ENCODE data around the gene SPTBN1. TPM values are rescaled to one million over a fixed set of nuclear protein-coding genes. Genes with fewer than 3 reads are reported as not detected.

The SPTBN1 gene
- total RNA-seq, 1 experiment from 2014 or later = 202 TPM

DNA sequence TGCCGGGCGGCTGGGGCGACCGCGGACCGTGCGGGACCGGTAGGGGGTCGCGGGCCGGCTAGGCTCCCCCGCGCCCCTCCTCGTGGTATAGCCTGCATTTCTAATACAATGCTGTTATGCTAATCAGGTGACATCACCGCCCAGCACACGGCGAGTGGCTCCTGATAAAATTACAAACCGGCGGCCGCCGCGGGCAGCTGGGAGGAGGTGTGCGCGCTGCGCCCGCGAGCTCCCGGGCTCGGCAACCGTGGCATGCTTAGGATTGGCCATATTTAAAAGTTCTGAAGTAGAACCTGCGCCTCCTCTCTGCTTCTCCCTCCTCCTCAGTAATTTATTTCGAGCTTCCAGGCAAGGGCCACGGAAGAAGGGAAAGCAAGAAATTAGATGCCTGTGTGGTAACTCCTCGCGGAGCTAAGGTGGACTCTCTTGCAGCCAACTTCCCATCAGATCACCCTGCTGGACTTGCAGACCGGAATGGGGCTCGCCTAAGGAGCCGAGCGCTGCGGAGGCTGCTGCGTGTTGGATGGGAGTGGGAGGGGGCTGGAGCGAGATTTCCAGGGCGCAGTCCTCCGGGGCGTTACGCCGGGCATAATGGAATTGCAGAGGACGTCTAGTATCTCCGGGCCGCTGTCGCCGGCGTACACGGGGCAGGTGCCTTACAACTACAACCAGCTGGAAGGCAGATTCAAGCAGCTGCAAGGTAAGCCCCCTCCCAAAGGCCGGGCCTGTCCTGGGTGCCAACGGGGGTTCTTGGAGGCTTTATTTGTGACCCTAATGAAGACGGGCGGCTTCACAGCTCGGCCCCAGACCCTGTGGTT, 102.3 kb downstream of the SPTBN1 start:
- Histone ChIP-seq H2AFZ (ENCODE audit: low read length) (peak overlapping the region; percentile 81), H3K4me2 (ENCODE audit: low read length) (peak overlapping the region; percentile 90), H3K9me2 (replicated peaks; ENCODE audit: low read length) (no peaks in the 10 kb centered on the region), H3K9me3 (ENCODE audit: low read length) (no peaks in the 10 kb centered on the region), H3K9ac (ENCODE audit: low read length) (peak overlapping the region; percentile 93), H3F3A (ENCODE audit: low read length, unreplicated experiment) (no peaks in the 10 kb centered on the region), H3K27me3 (ENCODE audit: low read length) (no peaks in the 10 kb centered on the region), H3K4me1 (ENCODE audit: insufficient read depth, low read length) (peaks cover 37% of the 10 kb centered on the region), H3K4me3 (ENCODE audit: low read length) (peak overlapping the region; percentile 78), H3K79me2 (ENCODE audit: low read length) (peaks cover 67% of the 10 kb centered on the region), H3K27ac (ENCODE audit: low read length) (peak overlapping the region; percentile 96), H4K20me1 (ENCODE audit: low read length) (peaks cover 15% of the 10 kb centered on the region; the same call in 1 of the 2 replicates), H3K36me3 (ENCODE audit: low read depth, low read length) (no peaks in the 10 kb centered on the region)
- DNase-seq = peak; percentile 74
- POLR2A ChIA-PET (ENCODE audit: unreplicated experiment) = interaction anchor here (0.7 to 1.0 kb wide), 5 partner anchors 12 to 94 kb away, joined by 3 to 5 read pairs (median 4); no protein-coding TSS in a partner anchor
- CTCF ChIA-PET = interaction anchor here (0.5 kb wide), 1 partner anchor 55 kb away, joined by 3 read pairs; no protein-coding TSS in a partner anchor
- TSS peak; percentile 49 for BruUV-seq (replicated peaks)
- TF ChIP-seq EZH2phosphoT487 (IDR thresholded peaks at IDR 0.05; ENCODE audit: borderline replicate concordance, low read length) (no peak), EZH2 (IDR thresholded peaks at IDR 0.05; ENCODE audit: low read length, unreplicated experiment) (no peak)
- TF ChIP-seq, protein P1, sequence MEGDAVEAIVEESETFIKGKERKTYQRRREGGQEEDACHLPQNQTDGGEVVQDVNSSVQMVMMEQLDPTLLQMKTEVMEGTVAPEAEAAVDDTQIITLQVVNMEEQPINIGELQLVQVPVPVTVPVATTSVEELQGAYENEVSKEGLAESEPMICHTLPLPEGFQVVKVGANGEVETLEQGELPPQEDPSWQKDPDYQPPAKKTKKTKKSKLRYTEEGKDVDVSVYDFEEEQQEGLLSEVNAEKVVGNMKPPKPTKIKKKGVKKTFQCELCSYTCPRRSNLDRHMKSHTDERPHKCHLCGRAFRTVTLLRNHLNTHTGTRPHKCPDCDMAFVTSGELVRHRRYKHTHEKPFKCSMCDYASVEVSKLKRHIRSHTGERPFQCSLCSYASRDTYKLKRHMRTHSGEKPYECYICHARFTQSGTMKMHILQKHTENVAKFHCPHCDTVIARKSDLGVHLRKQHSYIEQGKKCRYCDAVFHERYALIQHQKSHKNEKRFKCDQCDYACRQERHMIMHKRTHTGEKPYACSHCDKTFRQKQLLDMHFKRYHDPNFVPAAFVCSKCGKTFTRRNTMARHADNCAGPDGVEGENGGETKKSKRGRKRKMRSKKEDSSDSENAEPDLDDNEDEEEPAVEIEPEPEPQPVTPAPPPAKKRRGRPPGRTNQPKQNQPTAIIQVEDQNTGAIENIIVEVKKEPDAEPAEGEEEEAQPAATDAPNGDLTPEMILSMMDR (conservative IDR thresholded peaks at IDR 0.05; ENCODE audit: low read depth, low read length) = no peak
- intact Hi-C loops (cut with micrococcal nuclease) = loop anchor here (1.0 to 2.0 kb wide), 4 partner anchors 13 to 56 kb away; no protein-coding TSS in a partner anchor
- peak; percentile 61 for ATAC-seq

DNA sequence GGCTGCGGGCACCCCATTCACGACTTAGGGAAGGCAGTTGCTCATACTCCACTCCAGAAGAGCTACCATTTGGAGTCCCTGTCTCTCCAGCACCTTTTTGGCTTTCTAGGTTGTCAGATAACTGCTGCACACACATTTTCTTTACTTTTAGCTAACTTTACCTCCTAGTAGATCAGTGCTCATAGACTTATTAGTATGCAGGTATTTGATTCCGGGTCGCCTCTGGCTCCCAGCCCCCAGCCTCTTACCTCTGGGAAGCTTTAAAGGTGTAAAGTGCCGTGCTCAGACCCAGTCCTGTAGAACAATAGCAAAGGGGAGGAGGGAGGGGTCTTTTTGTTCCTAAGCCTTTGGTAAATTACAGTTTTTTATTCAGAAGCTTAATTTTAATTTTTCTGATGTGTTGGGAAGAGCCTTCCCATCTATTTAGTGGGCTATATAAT, 102.9 kb downstream of the SPTBN1 start:
- no TSS peak for BruUV-seq (replicated peaks)

More for the DNA sequence above, 102.9 kb downstream of the SPTBN1 start:
- Histone ChIP-seq H3K9me3 (ENCODE audit: low read length) (no peaks in the 10 kb centered on the region), H3K79me2 (ENCODE audit: low read length) (peaks cover 74% of the 10 kb centered on the region), H3K36me3 (ENCODE audit: low read depth, low read length) (no peaks in the 10 kb centered on the region), H3K4me2 (ENCODE audit: low read length) (peak overlapping the region; percentile 90), H4K20me1 (ENCODE audit: low read length) (peaks cover 15% of the 10 kb centered on the region; the same call in 1 of the 2 replicates), H3F3A (ENCODE audit: low read length, unreplicated experiment) (no peaks in the 10 kb centered on the region), H3K4me1 (ENCODE audit: insufficient read depth, low read length) (peaks cover 37% of the 10 kb centered on the region), H3K27me3 (ENCODE audit: low read length) (no peaks in the 10 kb centered on the region), H3K27ac (ENCODE audit: low read length) (peak overlapping the region; percentile 96), H3K4me3 (ENCODE audit: low read length) (peak overlapping the region; percentile 78), H3K9me2 (replicated peaks; ENCODE audit: low read length) (no peaks in the 10 kb centered on the region), H2AFZ (ENCODE audit: low read length) (no peak overlapping the region), H3K9ac (ENCODE audit: low read length) (peak overlapping the region; percentile 93)
- DNase-seq = no peak
- intact Hi-C loops (cut with micrococcal nuclease) = loop anchor here (1.0 to 2.0 kb wide), 2 partner anchors 13 to 26 kb away; no protein-coding TSS in a partner anchor
- ATAC-seq = peak; percentile 3; the same call in 1 of the 2 replicates
- ChIA-PET POLR2A (ENCODE audit: unreplicated experiment) (interaction anchor here (0.6 to 0.9 kb wide), 2 partner anchors 35 to 657 kb away, joined by 3 to 5 read pairs; no protein-coding TSS in a partner anchor), CTCF (interaction anchor here (0.6 kb wide), 1 partner anchor 452 kb away, joined by 7 read pairs; no protein-coding TSS in a partner anchor)
- TF ChIP-seq, protein P1 (conservative IDR thresholded peaks at IDR 0.05; ENCODE audit: low read depth, low read length) = no peak
- no peak for TF ChIP-seq EZH2phosphoT487 (IDR thresholded peaks at IDR 0.05; ENCODE audit: borderline replicate concordance, low read length)
- no peak for TF ChIP-seq EZH2 (IDR thresholded peaks at IDR 0.05; ENCODE audit: low read length, unreplicated experiment)

All from PC-3 (cell line).